KMS-11 (cell line): ENCODE results near the gene TNNI3K.

Source experiments
- H2AFZ ChIP-seq: fragments of 200-600 bp; sonication (generic); 2 replicates; pipeline ENCODE4 v1.6.1; 2016; ENCODE audit warnings: antibody characterized with exemption, mixed run types, low read depth
- H3K27ac ChIP-seq: fragments of 200-600 bp; sonication (generic); 2 replicates; pipeline ENCODE4 v1.6.1; 2016; ENCODE audit warnings: mild to moderate bottlenecking, mixed run types
- H3K27me3 ChIP-seq: fragments of 200-600 bp; sonication (generic); 2 replicates; pipeline ENCODE4 v1.6.1; 2017; ENCODE audit warnings: mild to moderate bottlenecking, low read depth, mixed run types, moderate library complexity; ENCODE audit not compliant: insufficient read depth
- H3K36me3 ChIP-seq: fragments of 200-600 bp; sonication (generic); 2 replicates; pipeline ENCODE4 v1.6.1; 2017; ENCODE audit warnings: mild to moderate bottlenecking, mixed run types; ENCODE audit not compliant: insufficient read depth
- H3K4me1 ChIP-seq: fragments of 200-600 bp; sonication (generic); 2 replicates; pipeline ENCODE4 v1.6.1; 2016; ENCODE audit warnings: mild to moderate bottlenecking, low read depth, mixed run types; ENCODE audit not compliant: poor library complexity, severe bottlenecking
- H3K4me2 ChIP-seq: fragments of 200-600 bp; sonication (generic); 2 replicates; pipeline ENCODE4 v1.7.0; 2016; ENCODE audit warnings: mild to moderate bottlenecking, mixed run types
- H3K4me3 ChIP-seq: fragments of 200-600 bp; sonication (generic); IDR thresholded peaks from 2 replicates; pipeline ENCODE4 v1.6.1; 2017; ENCODE audit warnings: low read depth, low read length, mixed read lengths; ENCODE audit not compliant: insufficient read depth
- H3K79me2 ChIP-seq: fragments of 200-600 bp; sonication (generic); 2 replicates; pipeline ENCODE4 v1.6.1; 2016; ENCODE audit warnings: low read depth, mixed run types; ENCODE audit not compliant: insufficient read depth
- H3K9ac ChIP-seq: fragments of 200-600 bp; sonication (generic); 2 replicates; pipeline ENCODE4 v1.6.1; 2016; ENCODE audit warnings: mild to moderate bottlenecking, mixed run types
- H4K20me1 ChIP-seq: fragments of 200-600 bp; sonication (generic); 2 replicates; pipeline ENCODE4 v1.6.1; 2016; ENCODE audit warnings: mild to moderate bottlenecking, mixed run types; ENCODE audit not compliant: insufficient read depth
- TF ChIP-seq, protein P1 (sequence below): fragments of 200-600 bp; sonication (generic); conservative IDR thresholded peaks from 2 replicates; pipeline ENCODE4 v1.6.1; 2017; ENCODE audit warnings: low read depth, mild to moderate bottlenecking, antibody characterized with exemption, low read length, moderate library complexity, mixed read lengths

Gene TNNI3K

GRCh38 chr1:74341702-74342339, 106.6 kb downstream of the TNNI3K start:
- Histone ChIP-seq H3K4me1 (no peaks in the 10 kb centered on the region), H3K4me3 (no peak overlapping the region), H3K79me2 (no peaks in the 10 kb centered on the region), H3K36me3 (no peaks in the 10 kb centered on the region), H3K4me2 (no peak overlapping the region), H4K20me1 (no peaks in the 10 kb centered on the region), H3K27me3 (no peaks in the 10 kb centered on the region), H3K9ac (no peak overlapping the region), H2AFZ (no peak overlapping the region), H3K27ac (no peak overlapping the region)
- TF ChIP-seq, protein P1, sequence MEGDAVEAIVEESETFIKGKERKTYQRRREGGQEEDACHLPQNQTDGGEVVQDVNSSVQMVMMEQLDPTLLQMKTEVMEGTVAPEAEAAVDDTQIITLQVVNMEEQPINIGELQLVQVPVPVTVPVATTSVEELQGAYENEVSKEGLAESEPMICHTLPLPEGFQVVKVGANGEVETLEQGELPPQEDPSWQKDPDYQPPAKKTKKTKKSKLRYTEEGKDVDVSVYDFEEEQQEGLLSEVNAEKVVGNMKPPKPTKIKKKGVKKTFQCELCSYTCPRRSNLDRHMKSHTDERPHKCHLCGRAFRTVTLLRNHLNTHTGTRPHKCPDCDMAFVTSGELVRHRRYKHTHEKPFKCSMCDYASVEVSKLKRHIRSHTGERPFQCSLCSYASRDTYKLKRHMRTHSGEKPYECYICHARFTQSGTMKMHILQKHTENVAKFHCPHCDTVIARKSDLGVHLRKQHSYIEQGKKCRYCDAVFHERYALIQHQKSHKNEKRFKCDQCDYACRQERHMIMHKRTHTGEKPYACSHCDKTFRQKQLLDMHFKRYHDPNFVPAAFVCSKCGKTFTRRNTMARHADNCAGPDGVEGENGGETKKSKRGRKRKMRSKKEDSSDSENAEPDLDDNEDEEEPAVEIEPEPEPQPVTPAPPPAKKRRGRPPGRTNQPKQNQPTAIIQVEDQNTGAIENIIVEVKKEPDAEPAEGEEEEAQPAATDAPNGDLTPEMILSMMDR: no peak

- H4K20me1 ChIP-seq: no peaks in the 10 kb centered on the region
- H3K4me1 ChIP-seq: no peaks in the 10 kb centered on the region
- no peaks in the 10 kb centered on the region for H3K27me3 ChIP-seq
- no peak overlapping the region for H2AFZ ChIP-seq
- no peaks in the 10 kb centered on the region for H3K79me2 ChIP-seq
- H3K27ac ChIP-seq: no peak overlapping the region
- TF ChIP-seq, protein P1: no peak
- H3K36me3 ChIP-seq: no peaks in the 10 kb centered on the region
- H3K4me2 ChIP-seq: no peak overlapping the region
- no peak overlapping the region for H3K9ac ChIP-seq
- H3K4me3 ChIP-seq: no peak overlapping the region
Observed at GRCh38 chr1:74343216-74343615, 108.0 kb downstream of the TNNI3K start.

DNA sequence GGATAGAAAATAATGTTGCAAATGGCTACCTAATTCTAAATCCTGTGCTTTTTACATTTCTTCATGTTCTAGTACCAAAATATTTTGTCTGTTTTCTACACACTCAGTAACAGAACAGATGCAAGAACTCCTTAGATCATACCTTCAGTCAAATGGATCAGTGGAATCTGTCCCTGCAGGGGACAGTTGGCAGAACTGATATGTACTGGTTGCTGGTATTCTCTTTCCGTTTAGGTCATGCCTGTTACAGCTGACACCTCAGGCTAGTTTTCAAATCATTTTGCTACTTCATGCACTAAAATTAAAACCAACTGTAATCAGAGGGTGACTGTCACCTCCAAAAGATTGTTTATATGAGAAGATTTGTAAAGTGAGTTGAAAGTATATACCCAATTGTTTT, 109.2 kb downstream of the TNNI3K start:
- Histone ChIP-seq H3K4me3 (no peak overlapping the region), H4K20me1 (no peaks in the 10 kb centered on the region), H3K9ac (no peak overlapping the region), H2AFZ (no peak overlapping the region), H3K4me2 (no peak overlapping the region), H3K79me2 (no peaks in the 10 kb centered on the region), H3K36me3 (no peaks in the 10 kb centered on the region), H3K27me3 (no peaks in the 10 kb centered on the region), H3K4me1 (no peaks in the 10 kb centered on the region), H3K27ac (no peak overlapping the region)
- TF ChIP-seq, protein P1: no peak

GRCh38 chr1:74356493-74356892, 121.3 kb downstream of the TNNI3K start:
- Histone ChIP-seq H3K4me1 (no peaks in the 10 kb centered on the region), H4K20me1 (no peaks in the 10 kb centered on the region), H3K27ac (no peak overlapping the region), H3K79me2 (no peaks in the 10 kb centered on the region), H3K4me3 (no peak overlapping the region), H2AFZ (no peak overlapping the region), H3K27me3 (no peaks in the 10 kb centered on the region), H3K36me3 (no peaks in the 10 kb centered on the region), H3K4me2 (no peak overlapping the region), H3K9ac (no peak overlapping the region)
- TF ChIP-seq, protein P1: no peak
